Vagina (tissue), 2 donors: ENCODE results near the gene SHROOM4. TPM values are rescaled to one million over a fixed set of nuclear protein-coding genes. Genes with fewer than 3 reads are reported as not detected.

Experiments used
- DNase-seq, 2 donors: peaks; one replicate each; pipeline ENCODE4 v3.0.0-alpha.2; 2017; ENCODE audit errors: extremely low spot score in 2 of 2
- H3K27ac ChIP-seq: fragments of 200-600 bp; sonication (generic); one replicate; pipeline ENCODE4 v1.5.1; 2019
- H3K27me3 ChIP-seq: fragments of 200-600 bp; sonication (generic); one replicate; pipeline ENCODE4 v1.5.1; 2019
- H3K36me3 ChIP-seq, 2 donors: fragments of 200-600 bp; sonication (generic); one replicate each; pipeline ENCODE4 v1.5.1; 2017 to 2019
- H3K4me1 ChIP-seq: fragments of 200-600 bp; sonication (generic); one replicate; pipeline ENCODE4 v1.5.1; 2019
- H3K4me3 ChIP-seq, 2 donors: fragments of 200-600 bp; sonication (generic); 1 replicate in 1 of 2; 2 replicates in 1 of 2; pipeline ENCODE4 v1.5.1; 2016 to 2019
- H3K9me3 ChIP-seq: fragments of 200-600 bp; sonication (generic); one replicate; pipeline ENCODE4 v1.5.1; 2019
- POLR2A ChIP-seq, 2 donors: fragments of 450-650 bp; IDR thresholded peaks; one replicate each; pipeline ENCODE4 v1.6.1; 2017; ENCODE audit warnings: antibody characterized with exemption in 2 of 2, mild to moderate bottlenecking in 2 of 2, moderate library complexity in 2 of 2
- POLR2AphosphoS5 ChIP-seq, 2 donors: sonication (generic); formaldehyde crosslinking; IDR thresholded peaks; one replicate each; pipeline ENCODE4 v1.9.0; 2017; ENCODE audit warnings: antibody characterized with exemption in 2 of 2, mild to moderate bottlenecking in 2 of 2, low read depth in 1 of 2; ENCODE audit not compliant: insufficient read depth in 1 of 2
- intact Hi-C: fragments of 100-400 bp; cut with DNase I; formaldehyde crosslinking; loops from one replicate; pipeline ENCODE4 v1.15.1; 2023
- total RNA-seq: library from RNA; depleted of rRNA; stranded (reverse); fragments of >200 nt; gene quantifications from one replicate; pipeline ENCODE4 v1.2.3, GENCODE V29; 2016
- TF ChIP-seq, protein P1 (sequence below), 3 experiments: fragments of 450-650 bp in 2 of 3; fragments of 200-600 bp in 1 of 3; sonication (generic) in 1 of 3; IDR thresholded peaks; one replicate each; pipeline ENCODE4 v1.5.1; 2017 to 2019; ENCODE audit warnings: antibody characterized with exemption in 3 of 3, mild to moderate bottlenecking in 2 of 3, moderate library complexity in 2 of 3

SHROOM4 gene
- total RNA-seq, 1 donor from 2014 or later: 10.1 TPM

DNA sequence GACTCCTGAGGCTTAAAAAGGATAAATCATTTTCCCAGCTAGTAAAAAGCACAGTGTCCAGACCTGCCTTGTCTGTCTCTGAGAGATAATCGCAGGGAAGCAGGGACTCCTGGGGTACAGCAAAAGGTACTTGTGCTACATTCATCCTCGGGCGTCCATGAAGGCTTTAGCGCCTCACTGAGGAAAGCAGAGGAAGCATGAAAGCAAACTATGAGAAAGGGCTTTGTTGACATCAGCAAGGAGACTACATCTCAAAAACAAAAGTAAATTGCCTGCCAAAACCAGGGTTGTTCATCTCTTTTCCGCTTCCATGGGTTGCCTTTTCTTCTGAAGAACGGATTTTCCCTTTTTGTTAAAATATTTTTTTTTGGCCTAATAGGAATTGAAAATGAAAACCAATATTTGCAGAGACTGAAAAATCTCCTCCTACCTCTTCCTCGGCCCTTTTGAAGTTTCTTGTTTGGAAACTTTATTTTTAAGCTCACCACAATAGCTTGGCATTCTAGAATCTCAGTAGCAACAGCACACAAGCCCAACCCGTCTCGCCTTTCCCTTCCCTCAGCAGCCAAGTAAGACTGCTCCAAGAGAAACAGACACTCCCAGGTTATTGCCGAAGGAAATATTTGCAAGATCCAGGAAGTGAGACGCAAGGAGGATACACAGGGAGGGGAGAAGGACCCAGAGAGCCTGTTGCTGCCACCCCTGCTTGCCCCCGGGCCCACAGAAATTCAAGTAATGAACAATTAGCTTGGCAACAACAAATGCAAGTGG is 195.0 kb downstream of the SHROOM4 start:
- intact Hi-C loops: no loop called here
- DNase-seq: no peak
- no peaks in the 10 kb centered on the region for H3K27me3 ChIP-seq
- TF ChIP-seq, protein P1, sequence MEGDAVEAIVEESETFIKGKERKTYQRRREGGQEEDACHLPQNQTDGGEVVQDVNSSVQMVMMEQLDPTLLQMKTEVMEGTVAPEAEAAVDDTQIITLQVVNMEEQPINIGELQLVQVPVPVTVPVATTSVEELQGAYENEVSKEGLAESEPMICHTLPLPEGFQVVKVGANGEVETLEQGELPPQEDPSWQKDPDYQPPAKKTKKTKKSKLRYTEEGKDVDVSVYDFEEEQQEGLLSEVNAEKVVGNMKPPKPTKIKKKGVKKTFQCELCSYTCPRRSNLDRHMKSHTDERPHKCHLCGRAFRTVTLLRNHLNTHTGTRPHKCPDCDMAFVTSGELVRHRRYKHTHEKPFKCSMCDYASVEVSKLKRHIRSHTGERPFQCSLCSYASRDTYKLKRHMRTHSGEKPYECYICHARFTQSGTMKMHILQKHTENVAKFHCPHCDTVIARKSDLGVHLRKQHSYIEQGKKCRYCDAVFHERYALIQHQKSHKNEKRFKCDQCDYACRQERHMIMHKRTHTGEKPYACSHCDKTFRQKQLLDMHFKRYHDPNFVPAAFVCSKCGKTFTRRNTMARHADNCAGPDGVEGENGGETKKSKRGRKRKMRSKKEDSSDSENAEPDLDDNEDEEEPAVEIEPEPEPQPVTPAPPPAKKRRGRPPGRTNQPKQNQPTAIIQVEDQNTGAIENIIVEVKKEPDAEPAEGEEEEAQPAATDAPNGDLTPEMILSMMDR (IDR thresholded peaks at IDR 0.05): no peak
- TF ChIP-seq POLR2AphosphoS5 (IDR thresholded peaks at IDR 0.05; ENCODE audit: insufficient read depth in 1 of 2, low read depth in 1 of 2): no peak
- no peak for TF ChIP-seq POLR2A (IDR thresholded peaks at IDR 0.05)
- H3K9me3 ChIP-seq: no peaks in the 10 kb centered on the region
- no peaks in the 10 kb centered on the region for H3K4me1 ChIP-seq
- no peaks in the 10 kb centered on the region for H3K36me3 ChIP-seq
- H3K4me3 ChIP-seq: no peak overlapping the region
- no peak overlapping the region for H3K27ac ChIP-seq

DNA sequence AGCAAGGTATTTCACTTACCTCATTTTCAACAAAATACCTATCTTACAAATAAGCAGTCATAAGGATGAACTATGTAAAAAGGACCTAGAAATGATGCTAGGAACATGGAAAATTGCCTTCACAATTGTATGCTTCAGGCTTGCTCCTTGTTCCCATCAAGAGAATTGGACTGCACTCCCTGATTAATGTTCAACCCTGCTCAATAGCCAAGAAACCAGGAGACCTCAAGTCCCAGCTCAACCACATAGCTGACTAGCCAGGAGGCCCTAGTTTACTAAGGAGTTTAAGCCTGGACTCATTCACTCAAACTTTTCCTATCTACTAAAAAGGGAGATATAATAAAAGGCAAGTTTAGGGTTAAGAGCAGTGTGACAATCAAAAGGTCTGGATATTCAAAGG is 196.8 kb downstream of the SHROOM4 start:
- TF ChIP-seq, protein P1 (IDR thresholded peaks at IDR 0.05): no peak
- TF ChIP-seq POLR2AphosphoS5 (IDR thresholded peaks at IDR 0.05; ENCODE audit: insufficient read depth in 1 of 2, low read depth in 1 of 2) (no peak), POLR2A (IDR thresholded peaks at IDR 0.05) (no peak)
- no peak for DNase-seq
- Histone ChIP-seq H3K4me1 (no peaks in the 10 kb centered on the region), H3K9me3 (no peaks in the 10 kb centered on the region), H3K36me3 (no peaks in the 10 kb centered on the region), H3K27ac (no peak overlapping the region), H3K4me3 (no peak overlapping the region), H3K27me3 (no peaks in the 10 kb centered on the region)
- intact Hi-C loops: no loop called here

DNA sequence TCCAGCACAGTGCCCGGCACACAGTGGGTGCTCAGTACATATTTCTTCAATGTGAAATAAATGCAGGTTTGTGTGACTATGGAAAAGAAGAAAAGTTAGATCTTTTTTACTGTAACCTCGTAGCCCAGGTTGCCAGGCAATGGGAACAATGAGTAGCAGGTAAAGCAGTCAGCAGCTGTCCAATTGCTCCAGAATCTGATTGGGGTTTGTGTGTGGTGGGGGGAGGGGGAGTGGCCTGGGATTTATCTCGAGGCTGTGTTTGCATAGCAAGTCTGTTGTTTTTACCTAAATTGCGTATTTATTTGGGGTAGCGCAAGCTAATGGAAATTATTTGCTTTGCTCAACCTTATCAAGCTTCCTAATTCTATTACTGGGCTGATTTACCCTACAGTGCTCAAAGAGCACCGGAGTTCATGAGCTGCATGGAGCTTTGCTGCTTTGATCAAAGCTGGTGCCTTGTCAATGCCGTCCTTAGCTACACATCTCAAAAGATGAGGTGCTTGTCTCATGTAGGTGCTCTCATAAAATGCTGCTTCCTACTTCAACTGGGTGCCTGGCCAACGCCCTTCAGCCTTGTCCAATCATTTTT is 198.3 kb downstream of the SHROOM4 start:
- intact Hi-C loops: no loop called here
- TF ChIP-seq POLR2A (IDR thresholded peaks at IDR 0.05): no peak
- no peak for TF ChIP-seq POLR2AphosphoS5 (IDR thresholded peaks at IDR 0.05; ENCODE audit: insufficient read depth in 1 of 2, low read depth in 1 of 2)
- TF ChIP-seq, protein P1 (IDR thresholded peaks at IDR 0.05): no peak

DNA sequence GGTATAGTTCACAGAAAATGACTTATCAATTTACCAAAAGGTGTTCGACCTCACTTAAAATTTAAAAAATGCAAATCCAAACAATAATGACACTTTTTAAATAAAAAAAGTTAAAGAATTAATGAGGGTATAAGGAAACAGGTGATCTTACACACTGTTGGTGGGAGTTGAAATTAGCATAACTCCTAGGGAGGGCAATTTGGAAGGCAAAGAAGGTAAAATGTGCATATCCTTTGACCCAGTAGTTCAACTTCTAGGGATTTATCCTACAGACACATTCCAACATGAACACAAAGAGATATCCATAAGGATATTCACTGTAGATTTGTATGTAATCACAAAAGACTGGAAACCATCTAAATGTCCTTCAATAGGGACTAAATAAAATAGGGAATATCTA is 199.5 kb downstream of the SHROOM4 start:
- Histone ChIP-seq H3K4me3 (no peak overlapping the region), H3K4me1 (no peaks in the 10 kb centered on the region), H3K27ac (no peak overlapping the region), H3K27me3 (no peaks in the 10 kb centered on the region), H3K9me3 (no peaks in the 10 kb centered on the region), H3K36me3 (no peaks in the 10 kb centered on the region)
- DNase-seq: no peak
- intact Hi-C loops: no loop called here
- TF ChIP-seq POLR2AphosphoS5 (IDR thresholded peaks at IDR 0.05; ENCODE audit: insufficient read depth in 1 of 2, low read depth in 1 of 2) (no peak), POLR2A (IDR thresholded peaks at IDR 0.05) (no peak)
- TF ChIP-seq, protein P1 (IDR thresholded peaks at IDR 0.05): no peak

More for the DNA sequence above, 198.3 kb downstream of the SHROOM4 start:
- no peaks in the 10 kb centered on the region for H3K27me3 ChIP-seq
- H3K4me3 ChIP-seq: no peak overlapping the region
- no peaks in the 10 kb centered on the region for H3K9me3 ChIP-seq
- no peak for DNase-seq
- no peaks in the 10 kb centered on the region for H3K4me1 ChIP-seq
- H3K36me3 ChIP-seq: no peaks in the 10 kb centered on the region
- H3K27ac ChIP-seq: no peak overlapping the region

DNA sequence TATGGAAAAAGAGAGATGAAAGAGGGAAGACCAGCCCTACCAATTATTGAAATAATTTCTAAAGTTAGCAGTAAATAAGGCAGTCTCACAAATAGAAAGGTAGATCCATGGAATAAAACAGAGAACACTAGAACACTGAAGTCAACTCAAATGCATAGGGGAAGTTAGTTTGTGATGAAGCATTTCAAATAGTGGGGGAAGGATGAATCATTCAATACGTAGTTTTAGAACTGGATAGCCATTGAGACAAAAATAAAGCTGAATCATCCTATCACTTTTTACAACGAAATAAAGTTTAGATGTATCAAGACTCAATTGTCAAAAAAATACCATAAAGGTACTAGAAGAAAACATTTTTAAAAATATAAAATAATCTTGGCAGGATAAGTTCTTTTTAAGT is 200.1 kb downstream of the SHROOM4 start:
- no peaks in the 10 kb centered on the region for H3K4me1 ChIP-seq
- no peak overlapping the region for H3K27ac ChIP-seq
- no peaks in the 10 kb centered on the region for H3K9me3 ChIP-seq
- no peak for DNase-seq
- no peak overlapping the region for H3K4me3 ChIP-seq
- no peaks in the 10 kb centered on the region for H3K36me3 ChIP-seq
- no peaks in the 10 kb centered on the region for H3K27me3 ChIP-seq
- intact Hi-C loops: no loop called here
- no peak for TF ChIP-seq POLR2AphosphoS5 (IDR thresholded peaks at IDR 0.05; ENCODE audit: insufficient read depth in 1 of 2, low read depth in 1 of 2)
- TF ChIP-seq, protein P1 (IDR thresholded peaks at IDR 0.05): no peak
- TF ChIP-seq POLR2A (IDR thresholded peaks at IDR 0.05): no peak
